ENCODE results near the gene SPATA31C1. TPM values are rescaled to one million over a fixed set of nuclear protein-coding genes. Genes with fewer than 3 reads are reported as not detected.
"Not testable (repeated sequence)": the region's sequence is repeated elsewhere in the genome, so short reads cannot be mapped to it uniquely, and the experiment has no call there.

Gene SPATA31C1
- not detected in 2 replicates for polyA plus RNA-seq (2011; rRNA removed)
- polyA minus RNA-seq (2011; rRNA and poly(A)+ RNA removed): not detected in 2 replicates

DNA sequence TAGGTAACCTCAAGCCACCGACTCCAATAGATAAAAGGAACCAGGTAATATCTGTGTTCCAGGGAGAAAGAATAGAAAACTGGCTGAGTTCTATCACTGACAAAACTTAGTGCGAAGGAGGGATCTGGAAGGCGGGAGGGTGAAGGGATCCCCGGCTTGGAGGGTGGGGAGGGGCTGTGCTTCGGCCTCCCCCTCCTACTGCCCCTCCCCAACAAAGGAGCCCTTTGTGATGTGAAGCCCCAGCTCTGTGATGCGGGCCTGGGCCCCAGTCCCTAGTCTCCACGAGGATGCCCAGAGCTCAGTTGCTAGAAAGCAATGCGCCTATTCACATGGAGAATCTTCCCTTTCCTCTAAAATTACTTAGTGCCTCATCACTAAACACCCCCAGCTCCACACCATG is at the start of gene SPATA31C1:
Gene SPATA31C1 (plus strand): TSS at position 301 of the 400 bp plus-strand sequence.
- H3K27me3 ChIP-seq (ENCODE audit: control insufficient read depth, insufficient read depth, low read length); POLR2A ChIA-PET; CTCF ChIA-PET; H3K27ac ChIP-seq (ENCODE audit: low read depth, low read length); H3K4me3 ChIP-seq (ENCODE audit: low read depth, low read length); H3K9me3 ChIP-seq (ENCODE audit: control insufficient read depth, insufficient read depth, low read length); DNase-seq (ENCODE audit: low read depth, low spot score): not testable (repeated sequence)

DNA sequence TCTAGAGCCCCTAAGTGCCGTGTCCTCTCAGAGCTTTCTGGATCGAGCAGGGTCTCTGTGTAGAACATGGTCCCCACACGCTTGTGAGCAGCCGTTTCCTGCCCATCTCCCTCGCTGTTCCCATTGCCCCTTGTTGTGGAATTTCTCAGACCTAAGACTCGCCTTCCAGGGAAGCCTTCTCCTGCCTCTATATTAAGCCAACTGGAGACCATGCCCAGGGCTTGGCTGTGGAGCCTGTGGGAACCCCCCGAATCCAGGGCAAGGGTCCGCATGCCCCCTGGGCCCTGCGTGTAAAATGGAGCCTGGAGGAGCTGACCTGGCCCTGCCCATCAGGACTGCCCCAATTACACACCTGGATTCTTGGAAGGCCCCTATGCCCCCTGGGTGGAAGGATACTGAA is 49.6 kb upstream of the SPATA31C1 start:
- H3K9me3 ChIP-seq (ENCODE audit: control insufficient read depth, insufficient read depth, low read length): peaks cover 6% of the 10 kb centered on the region; the same call in 1 of the 2 replicates
- ChIA-PET CTCF (no interaction called here), POLR2A (no interaction called here)
- H3K27me3 ChIP-seq (ENCODE audit: control insufficient read depth, insufficient read depth, low read length): no peaks in the 10 kb centered on the region
- H3K4me3 ChIP-seq (ENCODE audit: low read depth, low read length): no peak overlapping the region
- TF ChIP-seq, protein P1, sequence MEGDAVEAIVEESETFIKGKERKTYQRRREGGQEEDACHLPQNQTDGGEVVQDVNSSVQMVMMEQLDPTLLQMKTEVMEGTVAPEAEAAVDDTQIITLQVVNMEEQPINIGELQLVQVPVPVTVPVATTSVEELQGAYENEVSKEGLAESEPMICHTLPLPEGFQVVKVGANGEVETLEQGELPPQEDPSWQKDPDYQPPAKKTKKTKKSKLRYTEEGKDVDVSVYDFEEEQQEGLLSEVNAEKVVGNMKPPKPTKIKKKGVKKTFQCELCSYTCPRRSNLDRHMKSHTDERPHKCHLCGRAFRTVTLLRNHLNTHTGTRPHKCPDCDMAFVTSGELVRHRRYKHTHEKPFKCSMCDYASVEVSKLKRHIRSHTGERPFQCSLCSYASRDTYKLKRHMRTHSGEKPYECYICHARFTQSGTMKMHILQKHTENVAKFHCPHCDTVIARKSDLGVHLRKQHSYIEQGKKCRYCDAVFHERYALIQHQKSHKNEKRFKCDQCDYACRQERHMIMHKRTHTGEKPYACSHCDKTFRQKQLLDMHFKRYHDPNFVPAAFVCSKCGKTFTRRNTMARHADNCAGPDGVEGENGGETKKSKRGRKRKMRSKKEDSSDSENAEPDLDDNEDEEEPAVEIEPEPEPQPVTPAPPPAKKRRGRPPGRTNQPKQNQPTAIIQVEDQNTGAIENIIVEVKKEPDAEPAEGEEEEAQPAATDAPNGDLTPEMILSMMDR (IDR thresholded peaks at IDR 0.05; ENCODE audit: low read depth, low read length): no peak
- DNase-seq (ENCODE audit: low read depth, low spot score): no peak
- no peak overlapping the region for H3K27ac ChIP-seq (ENCODE audit: low read depth, low read length)

DNA sequence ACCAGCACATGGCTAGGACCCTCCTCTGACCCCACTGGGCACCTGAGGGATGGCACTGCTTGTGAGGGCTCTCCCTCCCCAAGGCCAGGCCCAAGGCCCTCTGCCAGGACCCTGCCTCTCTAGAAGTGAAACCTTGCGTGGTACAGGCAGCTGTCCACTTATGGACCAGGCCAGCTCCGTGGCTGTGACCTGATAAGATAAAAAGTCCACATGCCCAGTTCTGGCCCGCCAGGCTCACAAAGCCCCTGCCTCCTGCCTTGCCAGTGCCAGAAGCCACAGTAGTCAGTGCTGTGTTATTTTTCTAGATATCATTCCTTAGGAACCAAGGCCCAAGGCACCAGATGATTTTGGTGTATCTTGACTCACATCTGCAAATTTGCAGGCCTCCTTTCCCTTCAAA is 49.1 kb upstream of the SPATA31C1 start:
- Histone ChIP-seq H3K27ac (ENCODE audit: low read depth, low read length) (no peak overlapping the region), H3K27me3 (ENCODE audit: control insufficient read depth, insufficient read depth, low read length) (no peaks in the 10 kb centered on the region), H3K9me3 (ENCODE audit: control insufficient read depth, insufficient read depth, low read length) (peaks cover 6% of the 10 kb centered on the region; the same call in 1 of the 2 replicates), H3K4me3 (ENCODE audit: low read depth, low read length) (no peak overlapping the region)
- ChIA-PET CTCF (no interaction called here), POLR2A (no interaction called here)
- DNase-seq (ENCODE audit: low read depth, low spot score): no peak
- TF ChIP-seq, protein P1 (IDR thresholded peaks at IDR 0.05; ENCODE audit: low read depth, low read length): no peak

DNA sequence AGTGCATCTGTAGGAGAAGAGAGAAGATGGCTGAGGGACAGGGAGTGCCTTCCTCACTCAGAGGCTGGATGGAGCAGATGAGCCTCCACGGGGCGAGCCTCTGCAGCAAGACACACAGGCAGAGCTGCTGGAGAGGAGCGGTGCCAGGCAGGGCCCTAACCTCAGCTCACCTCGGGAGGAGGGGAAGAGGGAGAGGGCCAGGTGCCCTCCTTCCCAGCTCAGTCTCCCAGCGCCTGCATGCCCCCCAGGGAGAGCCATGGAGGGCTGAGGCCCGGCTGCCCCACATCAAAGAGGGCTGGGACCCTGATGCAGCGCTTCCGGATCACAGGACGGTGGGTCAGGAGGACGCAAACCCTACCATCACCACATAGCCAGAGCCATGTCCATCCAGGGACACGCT is 48.7 kb upstream of the SPATA31C1 start:
- ChIA-PET POLR2A (no interaction called here), CTCF (no interaction called here)
- TF ChIP-seq, protein P1 (IDR thresholded peaks at IDR 0.05; ENCODE audit: low read depth, low read length): no peak
- DNase-seq (ENCODE audit: low read depth, low spot score): no peak
- Histone ChIP-seq H3K27me3 (ENCODE audit: control insufficient read depth, insufficient read depth, low read length) (no peaks in the 10 kb centered on the region), H3K9me3 (ENCODE audit: control insufficient read depth, insufficient read depth, low read length) (peaks cover 6% of the 10 kb centered on the region; the same call in 1 of the 2 replicates), H3K27ac (ENCODE audit: low read depth, low read length) (no peak overlapping the region), H3K4me3 (ENCODE audit: low read depth, low read length) (no peak overlapping the region)

DNA sequence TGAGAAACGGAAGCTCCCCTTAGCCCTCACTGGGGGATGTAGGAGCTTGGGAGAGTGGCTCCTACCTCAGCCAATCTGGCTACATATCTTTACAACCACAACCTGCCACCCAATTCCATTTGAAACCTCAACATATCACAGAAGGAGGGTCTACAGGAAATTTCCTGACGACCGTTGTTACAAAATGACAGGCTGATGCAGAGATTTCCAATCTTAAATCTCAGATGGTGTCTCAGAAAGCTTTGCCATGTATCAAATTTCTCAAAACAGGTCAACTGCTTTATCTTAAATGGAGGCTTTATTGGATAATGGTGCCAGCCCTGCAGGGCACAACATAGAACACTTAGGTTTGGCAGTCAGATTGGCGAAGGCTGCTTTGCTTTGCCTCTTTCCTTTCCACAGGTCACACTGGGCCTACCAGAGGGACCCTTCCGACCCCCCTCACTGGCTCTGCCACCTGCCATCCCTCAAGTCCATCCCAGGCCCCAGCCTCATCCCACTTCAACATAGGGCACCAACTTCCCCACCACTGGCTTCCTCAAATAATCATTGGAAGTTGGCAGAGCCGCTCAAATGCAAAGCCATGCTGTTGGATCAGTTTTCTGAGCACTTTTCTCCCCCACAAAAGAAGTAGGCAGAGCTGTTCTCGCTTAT is 46.2 kb upstream of the SPATA31C1 start:
- CTCF ChIA-PET: no interaction called here
- DNase-seq (ENCODE audit: low read depth, low spot score): no peak
- H3K4me3 ChIP-seq (ENCODE audit: low read depth, low read length): no peak overlapping the region
- H3K27me3 ChIP-seq (ENCODE audit: control insufficient read depth, insufficient read depth, low read length): no peaks in the 10 kb centered on the region
- POLR2A ChIA-PET: no interaction called here
- H3K9me3 ChIP-seq (ENCODE audit: control insufficient read depth, insufficient read depth, low read length): peaks cover 6% of the 10 kb centered on the region; the same call in 1 of the 2 replicates
- no peak overlapping the region for H3K27ac ChIP-seq (ENCODE audit: low read depth, low read length)
- TF ChIP-seq, protein P1 (IDR thresholded peaks at IDR 0.05; ENCODE audit: low read depth, low read length): no peak
